Liver (tissue), 9 donors: ENCODE results near the gene CIB4. TPM values are rescaled to one million over a fixed set of nuclear protein-coding genes. Genes with fewer than 3 reads are reported as not detected.

Source experiments
- DNase-seq: peaks from one replicate; pipeline ENCODE4 v3.0.0-alpha.2; 2017; ENCODE audit warnings: low spot score
- H3K27ac ChIP-seq, 2 donors: one replicate each; pipeline ENCODE4 v1.7.0; 2013; ENCODE audit warnings: inconsistent platforms in 2 of 2, low read length in 2 of 2, control low read depth in 1 of 2, low read depth in 1 of 2, mild to moderate bottlenecking in 1 of 2
- H3K27me3 ChIP-seq, 4 donors: one replicate each; pipeline versions ENCODE4 v1.6.1 to v1.7.0; 2013; ENCODE audit warnings: low read length in 3 of 4, inconsistent platforms in 1 of 4, mild to moderate bottlenecking in 1 of 4, moderate library complexity in 1 of 4; ENCODE audit not compliant: control insufficient read depth in 4 of 4, insufficient read depth in 4 of 4
- H3K36me3 ChIP-seq, 4 donors: one replicate each; pipeline versions ENCODE4 v1.6.1 to v1.7.0; 2013; ENCODE audit warnings: low read length in 3 of 4, mild to moderate bottlenecking in 3 of 4, low read depth in 1 of 4, moderate library complexity in 1 of 4; ENCODE audit not compliant: control insufficient read depth in 4 of 4, insufficient read depth in 3 of 4
- H3K4me1 ChIP-seq, 4 donors: one replicate each; pipeline versions ENCODE4 v1.6.1 to v1.7.0; 2013; ENCODE audit warnings: low read length in 3 of 4, mild to moderate bottlenecking in 3 of 4, moderate library complexity in 1 of 4; ENCODE audit not compliant: control insufficient read depth in 4 of 4, insufficient read depth in 4 of 4
- H3K4me3 ChIP-seq, 3 donors: one replicate each; pipeline versions ENCODE4 v1.6.1 to v1.7.0; 2013; ENCODE audit warnings: low read length in 3 of 3, control low read depth in 1 of 3, low read depth in 1 of 3, mild to moderate bottlenecking in 1 of 3
- H3K9ac ChIP-seq, 2 donors: one replicate each; pipeline ENCODE4 v1.7.0; 2013; ENCODE audit warnings: low read length in 2 of 2, mild to moderate bottlenecking in 2 of 2, moderate library complexity in 2 of 2, control low read depth in 1 of 2, low read depth in 1 of 2
- H3K9me3 ChIP-seq, 4 donors: one replicate each; pipeline versions ENCODE4 v1.6.1 to v1.7.0; 2013; ENCODE audit warnings: low read length in 3 of 4; ENCODE audit not compliant: control insufficient read depth in 4 of 4
- ATF3 ChIP-seq: IDR thresholded peaks from 2 replicates; pipeline ENCODE4 v1.6.1; 2016; ENCODE audit warnings: antibody characterized with exemption
- CTCF ChIP-seq: fragments of 150-350 bp; IDR thresholded peaks from 2 replicates; pipeline ENCODE4 v1.5.1; 2017; ENCODE audit warnings: improper control_type of control experiment, low read depth, low read length; ENCODE audit not compliant: missing input control
- EGR1 ChIP-seq, 2 donors: IDR thresholded peaks; 2 replicates each; pipeline ENCODE4 v1.6.1; 2016 to 2018; ENCODE audit warnings: antibody characterized with exemption in 2 of 2, low read depth in 2 of 2
- FOXA1 ChIP-seq: IDR thresholded peaks from 2 replicates; pipeline ENCODE4 v1.6.1; 2016; ENCODE audit warnings: antibody characterized with exemption
- FOXA2 ChIP-seq: IDR thresholded peaks from 2 replicates; pipeline ENCODE4 v1.6.1; 2016; ENCODE audit warnings: antibody characterized with exemption
- GABPA ChIP-seq, 2 donors: IDR thresholded peaks in 1 of 2; conservative IDR thresholded peaks in 1 of 2; 2 replicates each; pipeline ENCODE4 v1.6.1; 2016; ENCODE audit warnings: antibody characterized with exemption in 2 of 2, mild to moderate bottlenecking in 1 of 2, moderate library complexity in 1 of 2
- HNF4A ChIP-seq, 2 donors: conservative IDR thresholded peaks; 2 replicates each; pipeline ENCODE4 v1.6.1; 2016; ENCODE audit warnings: antibody characterized with exemption in 2 of 2, mild to moderate bottlenecking in 2 of 2
- HNF4G ChIP-seq: IDR thresholded peaks from 2 replicates; pipeline ENCODE4 v1.6.1; 2016; ENCODE audit warnings: antibody characterized with exemption
- JUND ChIP-seq, 2 donors: IDR thresholded peaks; 2 replicates each; pipeline ENCODE4 v1.6.1; 2016; ENCODE audit warnings: antibody characterized with exemption in 2 of 2
- MAX ChIP-seq: IDR thresholded peaks from 2 replicates; pipeline ENCODE4 v1.6.1; 2016; ENCODE audit warnings: antibody characterized with exemption
- NR2F2 ChIP-seq: IDR thresholded peaks from 2 replicates; pipeline ENCODE4 v1.6.1; 2016; ENCODE audit warnings: antibody characterized with exemption
- RAD21 ChIP-seq, 2 donors: IDR thresholded peaks; 2 replicates each; pipeline ENCODE4 v1.6.1; 2016; ENCODE audit warnings: antibody characterized with exemption in 2 of 2, mild to moderate bottlenecking in 2 of 2
- SP1 ChIP-seq: IDR thresholded peaks from 2 replicates; pipeline ENCODE4 v1.6.1; 2018; ENCODE audit warnings: antibody characterized with exemption, mild to moderate bottlenecking
- TAF1 ChIP-seq: conservative IDR thresholded peaks from 2 replicates; pipeline ENCODE4 v1.6.1; 2016; ENCODE audit warnings: antibody characterized with exemption, mild to moderate bottlenecking
- YY1 ChIP-seq: IDR thresholded peaks from 2 replicates; pipeline ENCODE4 v1.6.1; 2016; ENCODE audit warnings: antibody characterized with exemption, mild to moderate bottlenecking
- ZBTB33 ChIP-seq: IDR thresholded peaks from 2 replicates; pipeline ENCODE4 v1.6.1; 2016; ENCODE audit warnings: antibody characterized with exemption
- WGBS: extraction: QIAGEN DNeasy Blood & Tissue Kit; methylation state at CpG from one replicate; pipeline ENCODE4 v1.1.7; 2013; 5-methylcytosine and 5-hydroxymethylcytosine counted together
- polyA plus RNA-seq, 2 donors: library from polyadenylated mRNA; stranded (reverse) in 1 of 2; unstranded in 1 of 2; fragments of 200-250 nt in 1 of 2; fragments of >200 nt in 1 of 2; fragmentation: Nextera tagmentation in 1 of 2; extraction: Ambion mirVana in 1 of 2; gene quantifications; one replicate each; pipeline versions ENCODE4 v1.2.1 to v1.2.3, GENCODE V29; 2013 to 2015
- total RNA-seq, 2 donors: library from RNA; depleted of rRNA; stranded (reverse); fragments of >200 nt; gene quantifications; one replicate each; pipeline ENCODE4 v1.2.3, GENCODE V29; 2014
- donor health status: healthy.
- donor health status: healthy.
- donor health status: healthy.
- donor health status: healthy.
- donor health status: healthy.

The CIB4 gene
- total and polyA plus RNA-seq, 4 donors: not detected

- TF ChIP-seq CTCF (no peak), ATF3 (no peak), EGR1 (IDR thresholded peaks at IDR 0.05; ENCODE audit: low read depth in 2 of 2) (no peak)
Measured at GRCh38 chr2:26561376-26561775, 79.8 kb downstream of the CIB4 start (continued).

- H3K9me3 ChIP-seq: no peaks in the 10 kb centered on the region
- 94% methylated on average over 3 of the region's 3 CpGs for WGBS
- peaks cover 0 to 13% (median 10%) of the 10 kb centered on the region in 4 donors for H3K4me1 ChIP-seq
- H3K4me3 ChIP-seq: no peak overlapping the region
- no peak overlapping the region for H3K27ac ChIP-seq
- no peaks in the 10 kb centered on the region for H3K36me3 ChIP-seq
- peaks cover 0 to 3% (median under 1%) of the 10 kb centered on the region in 4 donors for H3K27me3 ChIP-seq
- TF ChIP-seq EGR1 (IDR thresholded peaks at IDR 0.05; ENCODE audit: low read depth in 2 of 2) (no peak), SP1 (no peak), CTCF (no peak), FOXA2 (no peak), ZBTB33 (no peak), NR2F2 (no peak), HNF4G (no peak), FOXA1 (no peak), GABPA (IDR thresholded peaks at IDR 0.05 in 1 of 2, conservative IDR thresholded peaks at IDR 0.05 in 1 of 2) (no peak)
- no peak overlapping the region for H3K9ac ChIP-seq
- DNase-seq: no peak
Measured at GRCh38 chr2:26560892-26561291, 80.3 kb downstream of the CIB4 start.

- DNase-seq: no peak
- Histone ChIP-seq H3K9ac (no peak overlapping the region), H3K36me3 (no peaks in the 10 kb centered on the region), H3K27me3 (peaks cover 0 to 3% (median under 1%) of the 10 kb centered on the region in 4 donors), H3K4me1 (peaks cover 0 to 13% (median 10%) of the 10 kb centered on the region in 4 donors), H3K27ac (no peak overlapping the region), H3K4me3 (no peak overlapping the region), H3K9me3 (no peaks in the 10 kb centered on the region)
- TF ChIP-seq EGR1 (IDR thresholded peaks at IDR 0.05; ENCODE audit: low read depth in 2 of 2) (no peak), HNF4A (conservative IDR thresholded peaks at IDR 0.05) (no peak), JUND (IDR thresholded peaks at IDR 0.05) (no peak), HNF4G (no peak), MAX (no peak), ATF3 (no peak), SP1 (no peak), RAD21 (IDR thresholded peaks at IDR 0.05) (no peak), ZBTB33 (no peak), NR2F2 (no peak), FOXA2 (no peak), YY1 (no peak), TAF1 (no peak), FOXA1 (no peak)
- 72% methylated on average over 2 of the region's 2 CpGs for WGBS
Measured at GRCh38 chr2:26559556-26559955, 81.6 kb downstream of the CIB4 start.
